Duodenal mucosa (tissue), 2 donors: ENCODE results near the gene SPTBN4.
"Not testable (repeated sequence)": the region's sequence is repeated elsewhere in the genome, so short reads cannot be mapped to it uniquely, and the experiment has no call there.

Experiments used
- H3K27ac ChIP-seq: one replicate; pipeline ENCODE4 v1.7.0; 2013; ENCODE audit warnings: low read depth, low read length
- H3K27me3 ChIP-seq, 2 donors: one replicate each; pipeline ENCODE4 v1.7.0; 2013; ENCODE audit warnings: low read length in 2 of 2, control low read depth in 1 of 2; ENCODE audit not compliant: insufficient read depth in 2 of 2, control insufficient read depth in 1 of 2
- H3K36me3 ChIP-seq, 2 donors: one replicate each; pipeline ENCODE4 v1.7.0; 2013; ENCODE audit warnings: low read length in 2 of 2, control low read depth in 1 of 2; ENCODE audit not compliant: insufficient read depth in 2 of 2, control insufficient read depth in 1 of 2
- H3K4me1 ChIP-seq, 2 donors: one replicate each; pipeline ENCODE4 v1.7.0; 2013; ENCODE audit warnings: low read length in 2 of 2, control low read depth in 1 of 2; ENCODE audit not compliant: insufficient read depth in 2 of 2, control insufficient read depth in 1 of 2
- H3K4me3 ChIP-seq, 2 donors: one replicate each; pipeline ENCODE4 v1.7.0; 2013; ENCODE audit warnings: low read length in 2 of 2, low read depth in 1 of 2
- H3K9ac ChIP-seq, 2 donors: one replicate each; pipeline ENCODE4 v1.7.0; 2013; ENCODE audit warnings: low read length in 2 of 2, low read depth in 1 of 2
- H3K9me3 ChIP-seq, 2 donors: one replicate each; pipeline ENCODE4 v1.7.0; 2013; ENCODE audit warnings: low read length in 2 of 2, control low read depth in 1 of 2; ENCODE audit not compliant: control insufficient read depth in 1 of 2

SPTBN4 gene

GRCh38 chr19:40624369-40625153 lies 157.8 kb downstream of the SPTBN4 start:
- H3K4me3 ChIP-seq, H3K9ac ChIP-seq, H3K27ac ChIP-seq, H3K9me3 ChIP-seq, H3K27me3 ChIP-seq, H3K4me1 ChIP-seq: not testable (repeated sequence)
- H3K36me3 ChIP-seq = peaks cover 20 to 66% of the 10 kb centered on the region in 2 donors

DNA sequence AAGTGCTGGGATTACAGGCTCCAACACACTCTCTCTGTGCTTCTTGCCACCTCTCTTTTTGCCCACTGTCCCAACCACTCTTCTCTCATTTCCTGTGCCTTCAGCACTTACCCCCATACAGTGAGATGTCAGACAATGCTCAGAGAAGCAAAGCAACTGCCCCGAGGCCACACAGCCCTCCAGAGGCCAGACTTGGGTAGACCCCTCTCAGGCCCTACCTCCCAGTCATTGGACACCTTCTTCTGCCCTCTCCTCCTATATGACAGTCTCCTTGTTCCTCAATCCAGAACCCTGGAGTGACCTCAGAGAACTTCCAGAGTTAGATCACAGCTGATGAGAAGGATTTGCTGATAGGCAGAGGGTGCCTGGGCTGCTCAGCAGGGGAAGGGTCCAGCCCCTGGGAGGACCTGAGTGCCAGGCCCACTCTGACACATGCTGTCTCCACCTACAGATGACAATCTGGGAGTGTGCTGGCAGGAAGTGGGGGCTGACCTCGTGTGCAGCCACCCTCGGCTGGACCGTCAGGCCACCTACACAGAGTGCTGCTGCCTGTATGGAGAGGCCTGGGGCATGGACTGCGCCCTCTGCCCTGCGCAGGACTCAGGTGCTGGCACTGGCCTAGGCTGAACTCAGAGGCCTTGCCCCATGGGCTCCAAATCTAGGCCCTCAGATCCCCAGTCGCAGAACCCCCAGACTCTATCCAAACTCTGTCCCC lies 158.8 kb downstream of the SPTBN4 start:
- no peak overlapping the region for H3K9ac ChIP-seq
- H3K4me1 ChIP-seq = no peaks in the 10 kb centered on the region
- H3K27me3 ChIP-seq = no peaks in the 10 kb centered on the region
- no peaks in the 10 kb centered on the region for H3K9me3 ChIP-seq
- peaks cover 15 to 64% of the 10 kb centered on the region in 2 donors for H3K36me3 ChIP-seq
- H3K27ac ChIP-seq = no peak overlapping the region
- H3K4me3 ChIP-seq = no peak overlapping the region
